HG03135 (cell line): Measurements from ENCODE around the gene TMEM98.
"Not testable (repeated sequence)": the region's sequence is repeated elsewhere in the genome, so short reads cannot be mapped to it uniquely, and the experiment has no call there.

Experiments
- ATAC-seq: cut with Tn5 transposase; IDR thresholded peaks from one replicate; pipeline ENCODE4 v1.9.1; 2021; ENCODE audit warnings: mild to moderate bottlenecking, moderate library complexity; ENCODE audit not compliant: unreplicated experiment

TMEM98 gene

GRCh38 chr17:32927724-32928585 is at the start of gene TMEM98:
Gene TMEM98 (plus strand): TSS chr17:32928153. CDS start chr17:32931529, 3,376 bp downstream.
- ATAC-seq: no peak

- ATAC-seq: no peak
Measured at GRCh38 chr17:32878211-32878610, 49.7 kb upstream of the TMEM98 start.

GRCh38 chr17:32879134-32879533 is 48.8 kb upstream of the TMEM98 start:
- no peak for ATAC-seq

- ATAC-seq: no peak
Measured at GRCh38 chr17:32880671-32881453, 47.1 kb upstream of the TMEM98 start.

- no peak for ATAC-seq
Measured at GRCh38 chr17:32882029-32882428, 45.9 kb upstream of the TMEM98 start.

GRCh38 chr17:32882734-32883133 is 45.2 kb upstream of the TMEM98 start:
- ATAC-seq: no peak

GRCh38 chr17:32886951-32887350 is 41.0 kb upstream of the TMEM98 start:
- ATAC-seq: not testable (repeated sequence)

- ATAC-seq: not testable (repeated sequence)
Measured at GRCh38 chr17:32887410-32887809, 40.5 kb upstream of the TMEM98 start.

- ATAC-seq: no peak
Measured at GRCh38 chr17:32894245-32894644, 33.7 kb upstream of the TMEM98 start.

GRCh38 chr17:32896647-32897258 is 31.2 kb upstream of the TMEM98 start:
- ATAC-seq: no peak

- no peak for ATAC-seq
Measured at GRCh38 chr17:32899236-32900013, 28.5 kb upstream of the TMEM98 start.

- no peak for ATAC-seq
Measured at GRCh38 chr17:32901743-32902142, 26.2 kb upstream of the TMEM98 start.

- ATAC-seq: no peak
Measured at GRCh38 chr17:32903774-32904673, 23.9 kb upstream of the TMEM98 start.

- no peak for ATAC-seq
Measured at GRCh38 chr17:32904891-32905290, 23.1 kb upstream of the TMEM98 start.

- ATAC-seq: no peak
Measured at GRCh38 chr17:32907583-32907982, 20.4 kb upstream of the TMEM98 start.

- no peak for ATAC-seq
Measured at GRCh38 chr17:32909787-32910369, 18.1 kb upstream of the TMEM98 start.

GRCh38 chr17:32910769-32911168 is 17.2 kb upstream of the TMEM98 start:
- no peak for ATAC-seq

- no peak for ATAC-seq
Measured at GRCh38 chr17:32912218-32912897, 15.6 kb upstream of the TMEM98 start.

GRCh38 chr17:32913593-32913992 is 14.4 kb upstream of the TMEM98 start:
- ATAC-seq: no peak
